Measurements from ENCODE around the gene TSPAN5. TPM values are rescaled to one million over a fixed set of nuclear protein-coding genes. Genes with fewer than 3 reads are reported as not detected.

The TSPAN5 gene
- polyA plus RNA-seq, 1 donor (not counting 4 experiments of a cell fraction or from before 2014, with no cell fraction given): 45.5 TPM

DNA sequence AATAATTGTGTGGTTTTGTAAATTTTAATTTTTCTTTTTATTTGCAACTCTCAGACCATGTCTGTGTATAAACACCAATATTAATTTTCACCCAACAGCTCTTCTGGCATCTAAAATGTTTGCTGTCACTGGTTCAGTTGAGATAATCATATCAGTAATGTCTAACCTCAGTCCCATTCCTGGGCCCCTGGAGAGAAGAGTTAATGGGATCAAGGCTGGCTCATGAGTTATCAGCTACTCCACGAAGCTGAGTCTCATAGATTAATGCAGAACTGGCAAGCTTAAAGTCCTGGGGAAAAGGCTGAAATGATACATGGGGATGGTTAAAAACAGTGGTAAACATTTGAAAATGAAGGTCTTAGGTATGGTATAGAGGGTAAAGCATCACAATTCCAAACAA, 28.4 kb upstream of the TSPAN5 start:
- H3K36me3 ChIP-seq (ENCODE audit: control insufficient read depth in 2 of 2, extremely low read depth in 1 of 2, insufficient read depth in 2 of 2, low read length in 2 of 2): no peaks in the 10 kb centered on the region
- H3K9me3 ChIP-seq (ENCODE audit: control insufficient read depth, low read depth, low read length): no peaks in the 10 kb centered on the region
- no peaks in the 10 kb centered on the region for H3K27me3 ChIP-seq (ENCODE audit: control insufficient read depth, extremely low read depth, insufficient read depth, low read length)
- dilution Hi-C loops (cut with MboI; ENCODE audit: extremely low pct_ligation_motif_present, low sequenced_read_pairs): no loop called here
- no peaks in the 10 kb centered on the region for H3K9me1 ChIP-seq (ENCODE audit: control insufficient read depth, extremely low read depth, insufficient read depth, low read length)
- H4K20me1 ChIP-seq (ENCODE audit: control insufficient read depth, extremely low read depth, insufficient read depth, low read length): no peaks in the 10 kb centered on the region
- H3K27ac ChIP-seq (ENCODE audit: control insufficient read depth, insufficient read depth, low read length): no peak overlapping the region
- H3K9ac ChIP-seq (ENCODE audit: control insufficient read depth, extremely low read depth, insufficient read depth, low read length): no peak overlapping the region
- no peak for FAIRE-seq
- H3K4me3 ChIP-seq (ENCODE audit: control insufficient read depth in 2 of 3, extremely low read depth in 1 of 3, insufficient read depth in 2 of 3, low read depth in 1 of 3, low read length in 3 of 3): no peak overlapping the region
- H3K4me2 ChIP-seq (ENCODE audit: control insufficient read depth, extremely low read depth, insufficient read depth, low read depth, low read length): no peak overlapping the region
- no peak for DNase-seq (ENCODE audit: low read depth, low spot score)
- H3K79me2 ChIP-seq (ENCODE audit: control insufficient read depth, insufficient read depth, low read length): no peaks in the 10 kb centered on the region
- no peak for TF ChIP-seq EZH2 (IDR thresholded peaks at IDR 0.05; ENCODE audit: low read length)
- no peak for TF ChIP-seq CTCF (optimal IDR thresholded peaks at IDR 0.05 in 1 of 3, IDR thresholded peaks at IDR 0.05 in 1 of 3, conservative IDR thresholded peaks at IDR 0.05 in 1 of 3; ENCODE audit: extremely low read depth in 1 of 3, insufficient read depth in 2 of 3, low read length in 3 of 3)
- H2AFZ ChIP-seq (ENCODE audit: control insufficient read depth, low read length): no peak overlapping the region
- H3K4me1 ChIP-seq (ENCODE audit: control insufficient read depth, extremely low read depth, insufficient read depth, low read length): no peaks in the 10 kb centered on the region

- Histone ChIP-seq H3K4me3 (ENCODE audit: control insufficient read depth in 2 of 3, extremely low read depth in 1 of 3, insufficient read depth in 2 of 3, low read depth in 1 of 3, low read length in 3 of 3) (no peak overlapping the region), H3K27ac (ENCODE audit: control insufficient read depth, insufficient read depth, low read length) (no peak overlapping the region), H3K27me3 (ENCODE audit: control insufficient read depth, extremely low read depth, insufficient read depth, low read length) (no peaks in the 10 kb centered on the region), H3K4me1 (ENCODE audit: control insufficient read depth, extremely low read depth, insufficient read depth, low read length) (no peaks in the 10 kb centered on the region), H3K79me2 (ENCODE audit: control insufficient read depth, insufficient read depth, low read length) (no peaks in the 10 kb centered on the region), H4K20me1 (ENCODE audit: control insufficient read depth, extremely low read depth, insufficient read depth, low read length) (no peaks in the 10 kb centered on the region), H2AFZ (ENCODE audit: control insufficient read depth, low read length) (no peak overlapping the region), H3K9me3 (ENCODE audit: control insufficient read depth, low read depth, low read length) (no peaks in the 10 kb centered on the region), H3K9ac (ENCODE audit: control insufficient read depth, extremely low read depth, insufficient read depth, low read length) (no peak overlapping the region), H3K9me1 (ENCODE audit: control insufficient read depth, extremely low read depth, insufficient read depth, low read length) (no peaks in the 10 kb centered on the region), H3K36me3 (ENCODE audit: control insufficient read depth in 2 of 2, extremely low read depth in 1 of 2, insufficient read depth in 2 of 2, low read length in 2 of 2) (no peaks in the 10 kb centered on the region), H3K4me2 (ENCODE audit: control insufficient read depth, extremely low read depth, insufficient read depth, low read depth, low read length) (no peak overlapping the region)
- no peak for TF ChIP-seq EZH2 (IDR thresholded peaks at IDR 0.05; ENCODE audit: low read length)
- TF ChIP-seq CTCF (optimal IDR thresholded peaks at IDR 0.05 in 1 of 3, IDR thresholded peaks at IDR 0.05 in 1 of 3, conservative IDR thresholded peaks at IDR 0.05 in 1 of 3; ENCODE audit: extremely low read depth in 1 of 3, insufficient read depth in 2 of 3, low read length in 3 of 3): no peak
- FAIRE-seq (no peak), DNase-seq (ENCODE audit: low read depth, low spot score) (no peak)
- dilution Hi-C loops (cut with MboI; ENCODE audit: extremely low pct_ligation_motif_present, low sequenced_read_pairs): no loop called here
Observed at GRCh38 chr4:98686043-98686707, 27.8 kb upstream of the TSPAN5 start.
